Sigmoid colon (tissue), 7 donors: Measurements from ENCODE around the gene CCDC181. TPM values are rescaled to one million over a fixed set of nuclear protein-coding genes. Genes with fewer than 3 reads are reported as not detected.

Source experiments
- DNase-seq: peaks from one replicate; pipeline ENCODE4 v3.0.0-alpha.2; 2019
- H3K27ac ChIP-seq, 4 donors: fragments of 200-600 bp; sonication (generic); one replicate each; pipeline ENCODE4 v1.5.1; 2016 to 2019; ENCODE audit warnings: mild to moderate bottlenecking in 1 of 4
- H3K27me3 ChIP-seq, 3 donors: fragments of 200-600 bp; sonication (generic); one replicate each; pipeline ENCODE4 v1.5.1; 2019; ENCODE audit warnings: mild to moderate bottlenecking in 1 of 3
- H3K36me3 ChIP-seq, 4 donors: fragments of 200-600 bp; sonication (generic); one replicate each; pipeline ENCODE4 v1.5.1; 2016 to 2019
- H3K4me1 ChIP-seq, 4 donors: fragments of 200-600 bp; sonication (generic); one replicate each; pipeline ENCODE4 v1.5.1; 2017 to 2019
- H3K4me3 ChIP-seq, 4 donors: fragments of 200-600 bp; sonication (generic); one replicate each; pipeline ENCODE4 v1.5.1; 2017 to 2019; ENCODE audit warnings: mild to moderate bottlenecking in 2 of 4, moderate library complexity in 1 of 4
- H3K9me3 ChIP-seq, 4 donors: fragments of 200-600 bp in 3 of 4; sonication (generic) in 3 of 4; one replicate each; pipeline versions ENCODE4 v1.5.1 to v1.6.1; 2013 to 2019
- EP300 ChIP-seq, 4 donors: sonication (generic); formaldehyde crosslinking; IDR thresholded peaks; one replicate each; pipeline ENCODE4 v1.6.1; 2017; ENCODE audit warnings: antibody characterized with exemption in 4 of 4
- POLR2A ChIP-seq, 2 donors: fragments of 450-650 bp; IDR thresholded peaks; one replicate each; pipeline ENCODE4 v1.6.1; 2016; ENCODE audit warnings: antibody characterized with exemption in 2 of 2, mild to moderate bottlenecking in 2 of 2, moderate library complexity in 2 of 2
- POLR2AphosphoS5 ChIP-seq, 4 donors: sonication (generic); formaldehyde crosslinking; IDR thresholded peaks; one replicate each; pipeline ENCODE4 v1.6.1; 2017; ENCODE audit warnings: antibody characterized with exemption in 4 of 4
- WGBS, 2 donors: extraction: QIAGEN DNeasy Blood & Tissue Kit; methylation state at CpG; one replicate each; pipeline ENCODE4 v1.1.7; 2013; 5-methylcytosine and 5-hydroxymethylcytosine counted together
- intact Hi-C: fragments of 100-400 bp; cut with DNase I; formaldehyde crosslinking; loops from one replicate; pipeline ENCODE4 v1.15.1; 2023
- polyA plus RNA-seq, 3 donors: library from polyadenylated mRNA; stranded (reverse); fragments of 200-250 nt; gene quantifications; one replicate each; pipeline ENCODE4 v1.2.3, GENCODE V29; 2013
- total RNA-seq, 4 donors: library from RNA; depleted of rRNA; stranded (reverse); fragments of >200 nt; gene quantifications; one replicate each; pipeline ENCODE4 v1.1.0, GENCODE V29; 2016
- TF ChIP-seq, protein P1 (sequence below), 4 experiments: fragments of 450-650 bp in 3 of 4; fragments of 200-600 bp in 1 of 4; IDR thresholded peaks; one replicate each; pipeline ENCODE4 v1.5.1; 2016 to 2019; ENCODE audit warnings: antibody characterized with exemption in 4 of 4, mild to moderate bottlenecking in 3 of 4, moderate library complexity in 2 of 4
- donor health status: healthy with polysubstance abuse.
- donor health status: Bipolar disorder and iron deficiency.
- donor health status: healthy.

CCDC181 gene
- total and polyA plus RNA-seq, 7 donors, result 0.25 to 1.4 (median 1.1) TPM; not detected in 3

GRCh38 chr1:169452921-169453320 lies 25.6 kb upstream of the CCDC181 start:
- no peak overlapping the region for H3K4me3 ChIP-seq
- no peak for DNase-seq

DNA sequence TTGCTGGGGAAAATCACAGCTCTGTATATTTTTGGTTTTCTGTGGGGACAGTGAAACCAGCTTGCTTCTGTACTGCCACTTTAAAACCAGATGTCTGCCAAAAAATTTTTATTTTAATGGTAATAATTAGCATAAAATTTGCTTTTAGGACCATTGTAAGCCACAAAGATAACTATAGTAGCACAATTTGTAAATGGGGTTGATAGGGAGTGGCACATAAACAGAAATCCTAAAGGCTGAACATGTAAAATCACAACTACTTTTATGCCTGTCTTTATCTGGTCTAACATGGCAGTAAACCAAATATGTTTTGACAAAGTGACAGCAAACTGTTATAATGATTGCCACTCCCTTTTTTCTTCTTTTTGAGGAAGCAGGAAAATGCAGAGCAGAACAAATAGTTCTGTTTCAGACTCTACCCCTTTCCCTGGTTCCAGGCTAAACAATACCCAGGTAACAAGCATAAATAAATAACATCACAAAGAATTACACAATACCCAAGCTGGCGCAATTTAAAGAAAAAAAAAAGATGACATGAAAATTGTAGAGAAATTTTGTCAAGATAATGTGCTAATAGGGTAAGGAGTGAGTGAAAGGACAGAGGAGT lies 24.0 kb upstream of the CCDC181 start:
- no peak for DNase-seq
- 16 to 65% methylated on average over 1 of the region's 1 CpG for WGBS, 2 donors
- no peaks in the 10 kb centered on the region for H3K9me3 ChIP-seq
- H3K4me3 ChIP-seq, result no peak overlapping the region
- intact Hi-C loops, result no loop called here
- no peaks in the 10 kb centered on the region for H3K4me1 ChIP-seq
- TF ChIP-seq POLR2A (IDR thresholded peaks at IDR 0.05) (no peak), POLR2AphosphoS5 (IDR thresholded peaks at IDR 0.05) (no peak), EP300 (IDR thresholded peaks at IDR 0.05) (no peak)
- TF ChIP-seq, protein P1, sequence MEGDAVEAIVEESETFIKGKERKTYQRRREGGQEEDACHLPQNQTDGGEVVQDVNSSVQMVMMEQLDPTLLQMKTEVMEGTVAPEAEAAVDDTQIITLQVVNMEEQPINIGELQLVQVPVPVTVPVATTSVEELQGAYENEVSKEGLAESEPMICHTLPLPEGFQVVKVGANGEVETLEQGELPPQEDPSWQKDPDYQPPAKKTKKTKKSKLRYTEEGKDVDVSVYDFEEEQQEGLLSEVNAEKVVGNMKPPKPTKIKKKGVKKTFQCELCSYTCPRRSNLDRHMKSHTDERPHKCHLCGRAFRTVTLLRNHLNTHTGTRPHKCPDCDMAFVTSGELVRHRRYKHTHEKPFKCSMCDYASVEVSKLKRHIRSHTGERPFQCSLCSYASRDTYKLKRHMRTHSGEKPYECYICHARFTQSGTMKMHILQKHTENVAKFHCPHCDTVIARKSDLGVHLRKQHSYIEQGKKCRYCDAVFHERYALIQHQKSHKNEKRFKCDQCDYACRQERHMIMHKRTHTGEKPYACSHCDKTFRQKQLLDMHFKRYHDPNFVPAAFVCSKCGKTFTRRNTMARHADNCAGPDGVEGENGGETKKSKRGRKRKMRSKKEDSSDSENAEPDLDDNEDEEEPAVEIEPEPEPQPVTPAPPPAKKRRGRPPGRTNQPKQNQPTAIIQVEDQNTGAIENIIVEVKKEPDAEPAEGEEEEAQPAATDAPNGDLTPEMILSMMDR (IDR thresholded peaks at IDR 0.05), result no peak
- H3K27me3 ChIP-seq, result no peaks in the 10 kb centered on the region
- H3K27ac ChIP-seq, result no peak overlapping the region
- H3K36me3 ChIP-seq, result no peaks in the 10 kb centered on the region

More at GRCh38 chr1:169452921-169453320, 25.6 kb upstream of the CCDC181 start:
- H3K27me3 ChIP-seq, result no peaks in the 10 kb centered on the region
- no peaks in the 10 kb centered on the region for H3K4me1 ChIP-seq
- TF ChIP-seq POLR2A (IDR thresholded peaks at IDR 0.05) (no peak), EP300 (IDR thresholded peaks at IDR 0.05) (no peak), POLR2AphosphoS5 (IDR thresholded peaks at IDR 0.05) (no peak)
- TF ChIP-seq, protein P1 (IDR thresholded peaks at IDR 0.05), result no peak
- intact Hi-C loops, result no loop called here
- 93 to 96% methylated on average over 2 of the region's 2 CpGs for WGBS, 2 donors
- no peaks in the 10 kb centered on the region for H3K36me3 ChIP-seq
- H3K9me3 ChIP-seq, result peaks cover 0 to 13% (median 3%) of the 10 kb centered on the region in 4 donors
- H3K27ac ChIP-seq, result no peak overlapping the region

DNA sequence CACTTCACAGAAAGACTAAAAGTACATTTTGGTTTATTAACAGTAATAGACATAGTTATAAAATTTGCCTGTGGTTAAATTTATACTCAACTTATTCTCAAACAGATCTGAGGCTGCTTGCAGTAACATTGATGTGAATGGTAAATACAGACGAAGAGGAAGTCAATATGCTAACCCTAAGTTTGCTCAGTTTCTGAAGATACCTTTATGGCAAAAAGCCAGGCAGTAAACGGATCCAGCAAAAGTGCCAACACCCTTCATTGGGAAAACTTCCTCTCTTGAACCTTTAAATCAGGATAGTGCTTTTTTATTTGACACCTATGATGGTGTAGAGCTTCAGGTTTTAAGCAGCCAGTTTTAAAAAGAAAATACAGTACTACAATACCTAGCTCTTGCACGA lies 16.6 kb upstream of the CCDC181 start:
- no peak for DNase-seq

GRCh38 chr1:169426174-169426705 lies 1.0 kb downstream of the CCDC181 start:
- TF ChIP-seq EP300 (IDR thresholded peaks at IDR 0.05), result no peak
- no peak for TF ChIP-seq POLR2AphosphoS5 (IDR thresholded peaks at IDR 0.05)
- TF ChIP-seq POLR2A (IDR thresholded peaks at IDR 0.05), result no peak
- TF ChIP-seq, protein P1 (IDR thresholded peaks at IDR 0.05), result no peak
- Histone ChIP-seq H3K27me3 (peaks cover 0 to 26% (median 0%) of the 10 kb centered on the region in 3 donors), H3K4me1 (peaks cover 0 to 8% (median 0%) of the 10 kb centered on the region in 4 donors), H3K36me3 (no peaks in the 10 kb centered on the region), H3K9me3 (no peaks in the 10 kb centered on the region), H3K27ac (no peak overlapping the region), H3K4me3 (no peak overlapping the region)
- whole genome bisulfite sequencing, 2 donors, result 73 to 79% methylated on average over 6 of the region's 6 CpGs
- no peak for DNase-seq
- intact Hi-C loops, result no loop called here

More for the DNA sequence above, 16.6 kb upstream of the CCDC181 start:
- WGBS, 2 donors, result 12 to 44% methylated on average over 3 of the region's 3 CpGs
- no peaks in the 10 kb centered on the region for H3K27me3 ChIP-seq
- intact Hi-C loops, result no loop called here
- no peak for TF ChIP-seq POLR2AphosphoS5 (IDR thresholded peaks at IDR 0.05)
- no peak for TF ChIP-seq EP300 (IDR thresholded peaks at IDR 0.05)
- TF ChIP-seq, protein P1 (IDR thresholded peaks at IDR 0.05), result no peak
- no peak for TF ChIP-seq POLR2A (IDR thresholded peaks at IDR 0.05)
- H3K27ac ChIP-seq, result no peak overlapping the region
- no peaks in the 10 kb centered on the region for H3K36me3 ChIP-seq
- H3K4me3 ChIP-seq, result no peak overlapping the region
- H3K9me3 ChIP-seq, result no peaks in the 10 kb centered on the region
- no peaks in the 10 kb centered on the region for H3K4me1 ChIP-seq
